ENCODE measurements around the gene ITPR2. TPM values are rescaled to one million over a fixed set of nuclear protein-coding genes. Genes with fewer than 3 reads are reported as not detected.

Gene ITPR2
- polyA plus RNA-seq, 1 experiment: 3.4 TPM

GRCh38 chr12:26452511-26452910 lies 380.5 kb downstream of the ITPR2 start:
- ChIA-PET POLR2A (no interaction called here), CTCF (no interaction called here)
- no peak for TF ChIP-seq CTCF (IDR thresholded peaks at IDR 0.05; ENCODE audit: low read depth, low read length)
- Histone ChIP-seq H3K9me3 (ENCODE audit: control insufficient read depth, insufficient read depth, low read length) (no peaks in the 10 kb centered on the region), H3K27ac (ENCODE audit: low read depth, low read length) (no peak overlapping the region), H3K4me3 (ENCODE audit: low read depth, low read length) (no peak overlapping the region), H3K27me3 (ENCODE audit: control insufficient read depth, insufficient read depth, low read length) (no peaks in the 10 kb centered on the region)
- no peak for DNase-seq (ENCODE audit: low read depth, low spot score)

- CTCF ChIA-PET: no interaction called here
- no peak for DNase-seq (ENCODE audit: low read depth, low spot score)
These were observed 381.2 kb downstream of the ITPR2 start for GRCh38 chr12:26451763-26452162.

GRCh38 chr12:26445909-26446308 lies 387.1 kb downstream of the ITPR2 start:
- ChIA-PET POLR2A (no interaction called here), CTCF (no interaction called here)
- no peaks in the 10 kb centered on the region for H3K27me3 ChIP-seq (ENCODE audit: control insufficient read depth, insufficient read depth, low read length)
- no peaks in the 10 kb centered on the region for H3K9me3 ChIP-seq (ENCODE audit: control insufficient read depth, insufficient read depth, low read length)
- TF ChIP-seq CTCF (IDR thresholded peaks at IDR 0.05; ENCODE audit: low read depth, low read length): no peak
- no peak overlapping the region for H3K4me3 ChIP-seq (ENCODE audit: low read depth, low read length)
- no peak overlapping the region for H3K27ac ChIP-seq (ENCODE audit: low read depth, low read length)
- no peak for DNase-seq (ENCODE audit: low read depth, low spot score)

More at GRCh38 chr12:26451763-26452162, 381.2 kb downstream of the ITPR2 start:
- no peak overlapping the region for H3K27ac ChIP-seq (ENCODE audit: low read depth, low read length)
- POLR2A ChIA-PET: no interaction called here
- H3K4me3 ChIP-seq (ENCODE audit: low read depth, low read length): no peak overlapping the region
- H3K27me3 ChIP-seq (ENCODE audit: control insufficient read depth, insufficient read depth, low read length): no peaks in the 10 kb centered on the region
- H3K9me3 ChIP-seq (ENCODE audit: control insufficient read depth, insufficient read depth, low read length): no peaks in the 10 kb centered on the region
- no peak for TF ChIP-seq CTCF (IDR thresholded peaks at IDR 0.05; ENCODE audit: low read depth, low read length)

- H3K4me3 ChIP-seq (ENCODE audit: low read depth, low read length): no peak overlapping the region
- ChIA-PET CTCF (interaction anchor here (1.0 kb wide), 1 partner anchor 342 kb away, joined by 3 read pairs; no protein-coding TSS in a partner anchor), POLR2A (no interaction called here)
- no peak overlapping the region for H3K27ac ChIP-seq (ENCODE audit: low read depth, low read length)
- no peaks in the 10 kb centered on the region for H3K27me3 ChIP-seq (ENCODE audit: control insufficient read depth, insufficient read depth, low read length)
- DNase-seq (ENCODE audit: low read depth, low spot score): no peak
- no peak for TF ChIP-seq CTCF (IDR thresholded peaks at IDR 0.05; ENCODE audit: low read depth, low read length)
- H3K9me3 ChIP-seq (ENCODE audit: control insufficient read depth, insufficient read depth, low read length): no peaks in the 10 kb centered on the region
These were observed 389.7 kb downstream of the ITPR2 start for GRCh38 chr12:26443309-26443708.

- H3K27me3 ChIP-seq (ENCODE audit: control insufficient read depth, insufficient read depth, low read length): no peaks in the 10 kb centered on the region
- ChIA-PET CTCF (interaction anchor here (1.0 kb wide), 1 partner anchor 322 kb away, joined by 5 read pairs; no protein-coding TSS in a partner anchor), POLR2A (no interaction called here)
- no peak for DNase-seq (ENCODE audit: low read depth, low spot score)
- H3K4me3 ChIP-seq (ENCODE audit: low read depth, low read length): no peak overlapping the region
- no peak for TF ChIP-seq CTCF (IDR thresholded peaks at IDR 0.05; ENCODE audit: low read depth, low read length)
- no peak overlapping the region for H3K27ac ChIP-seq (ENCODE audit: low read depth, low read length)
- no peaks in the 10 kb centered on the region for H3K9me3 ChIP-seq (ENCODE audit: control insufficient read depth, insufficient read depth, low read length)
These were observed 391.6 kb downstream of the ITPR2 start for GRCh38 chr12:26441434-26441833.
